Measurements from ENCODE around the gene KMT2D.

Gene KMT2D

GRCh38 chr12:49026678-49027480, 33.7 kb downstream of the KMT2D start:
- DNase-seq (ENCODE audit: low read depth): no peak
- no peak overlapping the region for H3K4me3 ChIP-seq (ENCODE audit: low read depth, low read length)
- TF ChIP-seq, protein P1, sequence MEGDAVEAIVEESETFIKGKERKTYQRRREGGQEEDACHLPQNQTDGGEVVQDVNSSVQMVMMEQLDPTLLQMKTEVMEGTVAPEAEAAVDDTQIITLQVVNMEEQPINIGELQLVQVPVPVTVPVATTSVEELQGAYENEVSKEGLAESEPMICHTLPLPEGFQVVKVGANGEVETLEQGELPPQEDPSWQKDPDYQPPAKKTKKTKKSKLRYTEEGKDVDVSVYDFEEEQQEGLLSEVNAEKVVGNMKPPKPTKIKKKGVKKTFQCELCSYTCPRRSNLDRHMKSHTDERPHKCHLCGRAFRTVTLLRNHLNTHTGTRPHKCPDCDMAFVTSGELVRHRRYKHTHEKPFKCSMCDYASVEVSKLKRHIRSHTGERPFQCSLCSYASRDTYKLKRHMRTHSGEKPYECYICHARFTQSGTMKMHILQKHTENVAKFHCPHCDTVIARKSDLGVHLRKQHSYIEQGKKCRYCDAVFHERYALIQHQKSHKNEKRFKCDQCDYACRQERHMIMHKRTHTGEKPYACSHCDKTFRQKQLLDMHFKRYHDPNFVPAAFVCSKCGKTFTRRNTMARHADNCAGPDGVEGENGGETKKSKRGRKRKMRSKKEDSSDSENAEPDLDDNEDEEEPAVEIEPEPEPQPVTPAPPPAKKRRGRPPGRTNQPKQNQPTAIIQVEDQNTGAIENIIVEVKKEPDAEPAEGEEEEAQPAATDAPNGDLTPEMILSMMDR (IDR thresholded peaks at IDR 0.05; ENCODE audit: low read depth, low read length, missing control alignments): no peak
- in situ Hi-C loops (cut with HindIII; ENCODE audit: low sequenced_read_pairs): no loop called here

DNA sequence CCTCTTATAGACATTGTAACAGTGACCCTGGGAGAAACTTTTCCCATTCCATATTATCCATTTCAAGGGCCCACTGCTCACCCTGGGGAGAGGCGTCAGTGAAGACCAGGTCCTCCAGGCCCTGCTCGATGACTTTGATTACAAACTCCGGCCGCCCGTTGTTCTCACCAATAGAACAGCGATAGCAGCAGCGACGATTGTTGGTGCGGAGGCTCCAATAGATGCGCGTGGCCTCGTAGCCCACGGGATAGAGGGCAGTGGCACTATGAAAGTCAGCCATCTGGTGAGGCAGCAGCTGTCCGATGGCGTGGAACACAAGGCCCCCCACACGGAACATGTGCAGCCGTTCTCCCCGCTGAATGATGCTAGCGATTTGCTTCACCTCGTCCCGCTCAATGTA, 34.5 kb downstream of the KMT2D start:
- in situ Hi-C loops (cut with HindIII; ENCODE audit: low sequenced_read_pairs): no loop called here
- DNase-seq (ENCODE audit: low read depth): no peak
- TF ChIP-seq, protein P1 (IDR thresholded peaks at IDR 0.05; ENCODE audit: low read depth, low read length, missing control alignments): no peak
- no peak overlapping the region for H3K4me3 ChIP-seq (ENCODE audit: low read depth, low read length)

- DNase-seq (ENCODE audit: low read depth): no peak
- in situ Hi-C loops (cut with HindIII; ENCODE audit: low sequenced_read_pairs): no loop called here
- TF ChIP-seq, protein P1 (IDR thresholded peaks at IDR 0.05; ENCODE audit: low read depth, low read length, missing control alignments): no peak
- H3K4me3 ChIP-seq (ENCODE audit: low read depth, low read length): no peak overlapping the region
Measured at GRCh38 chr12:49025463-49025862, 35.1 kb downstream of the KMT2D start.

- in situ Hi-C loops (cut with HindIII; ENCODE audit: low sequenced_read_pairs): no loop called here
- no peak for DNase-seq (ENCODE audit: low read depth)
- no peak overlapping the region for H3K4me3 ChIP-seq (ENCODE audit: low read depth, low read length)
- TF ChIP-seq, protein P1 (IDR thresholded peaks at IDR 0.05; ENCODE audit: low read depth, low read length, missing control alignments): no peak
Measured at GRCh38 chr12:49024543-49024942, 36.1 kb downstream of the KMT2D start.

GRCh38 chr12:49023812-49024211, 36.8 kb downstream of the KMT2D start:
- TF ChIP-seq, protein P1 (IDR thresholded peaks at IDR 0.05; ENCODE audit: low read depth, low read length, missing control alignments): no peak
- DNase-seq (ENCODE audit: low read depth): no peak
- H3K4me3 ChIP-seq (ENCODE audit: low read depth, low read length): no peak overlapping the region
- in situ Hi-C loops (cut with HindIII; ENCODE audit: low sequenced_read_pairs): no loop called here

DNA sequence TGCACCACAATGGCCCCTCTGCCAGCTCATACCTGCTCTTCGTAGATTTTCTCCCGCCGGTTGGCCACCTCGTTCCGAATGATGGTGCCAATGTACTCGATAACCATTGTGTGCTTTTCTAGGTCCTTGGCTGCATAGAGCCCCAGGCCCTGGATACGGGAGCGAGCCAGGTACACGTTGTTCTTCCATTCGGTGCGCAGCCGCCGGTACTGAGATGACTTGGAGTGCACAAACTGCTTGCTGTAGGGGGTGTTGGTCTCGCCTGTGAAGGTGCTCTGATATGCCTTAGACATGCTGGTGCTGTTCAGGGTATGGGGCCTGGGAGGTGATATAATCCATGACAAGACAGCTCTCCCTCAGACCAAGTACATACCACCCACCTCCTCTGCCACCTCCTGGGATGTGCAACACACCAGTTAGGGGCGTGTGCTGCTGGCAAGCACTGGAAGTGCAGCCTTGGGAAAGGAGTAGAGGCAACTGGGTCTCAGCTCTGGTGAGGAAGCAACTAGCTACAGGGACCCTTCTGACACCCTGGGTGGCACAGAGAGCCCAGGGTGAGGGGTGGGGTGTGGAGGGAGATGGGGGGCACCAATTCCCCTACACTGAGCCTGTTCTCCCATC, 37.9 kb downstream of the KMT2D start:
- no peak overlapping the region for H3K4me3 ChIP-seq (ENCODE audit: low read depth, low read length)
- TF ChIP-seq, protein P1 (IDR thresholded peaks at IDR 0.05; ENCODE audit: low read depth, low read length, missing control alignments): no peak
- no peak for DNase-seq (ENCODE audit: low read depth)
- in situ Hi-C loops (cut with HindIII; ENCODE audit: low sequenced_read_pairs): no loop called here

Data from astrocyte of the cerebellum (primary cell).